Large intestine (tissue), 3 donors: Measurements from ENCODE around the gene HAO2. TPM values are rescaled to one million over a fixed set of nuclear protein-coding genes. Genes with fewer than 3 reads are reported as not detected.
"Not testable (repeated sequence)": the region's sequence is repeated elsewhere in the genome, so short reads cannot be mapped to it uniquely, and the experiment has no call there.

Experiments used
- DNase-seq, 2 donors: peaks; one replicate each; pipeline versions ENCODE4 v3.0.0 to v3.0.0-alpha.2; 2013
- H3K27ac ChIP-seq: one replicate; pipeline ENCODE4 v1.5.1; 2013; ENCODE audit warnings: low read length
- H3K27me3 ChIP-seq: 2 replicates; pipeline ENCODE4 v1.6.1; 2013; ENCODE audit warnings: low read length; ENCODE audit not compliant: control insufficient read depth, insufficient read depth
- H3K36me3 ChIP-seq: 2 replicates; pipeline ENCODE4 v1.6.1; 2013; ENCODE audit warnings: low read length; ENCODE audit not compliant: control insufficient read depth, insufficient read depth
- H3K4me1 ChIP-seq: one replicate; pipeline ENCODE4 v1.6.1; 2013; ENCODE audit warnings: low read length; ENCODE audit not compliant: control insufficient read depth, insufficient read depth
- H3K4me3 ChIP-seq: one replicate; pipeline ENCODE4 v1.5.1; 2013; ENCODE audit warnings: low read length
- H3K9me3 ChIP-seq: one replicate; pipeline ENCODE4 v1.6.1; 2013; ENCODE audit warnings: mild to moderate bottlenecking, low read depth, low read length, moderate library complexity; ENCODE audit not compliant: control insufficient read depth
- WGBS: methylation state at CpG from one replicate; pipeline ENCODE4 v1.1.5; 2013; ENCODE audit warnings: low lambda C conversion rate; ENCODE audit not compliant: insufficient coverage; 5-methylcytosine and 5-hydroxymethylcytosine counted together
- polyA plus RNA-seq: library from polyadenylated mRNA; unstranded; fragments of 120-200 nt; gene quantifications from one replicate; pipeline ENCODE4 v1.2.1, GENCODE V29; 2013

Gene HAO2
- polyA plus RNA-seq, 1 donor, result 0.91 TPM

GRCh38 chr1:119341372-119341947 lies 27.1 kb upstream of the HAO2 start:
- DNase-seq, result peak in 1 of 2 donors; percentile 63
- Histone ChIP-seq H3K27ac (peak overlapping the region; percentile 8), H3K27me3 (no peaks in the 10 kb centered on the region), H3K9me3 (no peaks in the 10 kb centered on the region), H3K36me3 (no peaks in the 10 kb centered on the region), H3K4me1 (peaks cover 8% of the 10 kb centered on the region), H3K4me3 (no peak overlapping the region)
- no CpG with 5 or more reads among the region's 5 CpGs for WGBS

DNA sequence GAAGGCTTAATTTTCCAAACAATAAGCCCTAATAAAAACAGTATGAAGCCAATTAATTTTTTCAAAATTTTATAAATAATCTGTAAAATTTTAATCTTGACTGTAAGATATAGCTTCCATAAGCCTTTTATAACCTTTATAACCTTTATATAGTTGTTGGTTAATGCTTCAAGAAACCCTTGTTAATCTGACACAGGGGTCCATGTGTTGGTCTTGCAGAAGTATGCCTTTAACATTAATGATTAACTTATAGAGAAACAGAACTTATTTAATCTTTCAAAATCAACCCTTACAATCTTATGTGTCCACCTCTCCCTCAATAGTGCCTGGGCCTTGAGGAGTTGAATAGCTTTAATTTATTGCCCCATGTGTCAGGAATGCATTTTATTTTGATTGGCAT lies 23.2 kb upstream of the HAO2 start:
- Histone ChIP-seq H3K27me3 (no peaks in the 10 kb centered on the region), H3K9me3 (no peaks in the 10 kb centered on the region), H3K4me3 (no peak overlapping the region), H3K36me3 (no peaks in the 10 kb centered on the region), H3K4me1 (peaks cover 8% of the 10 kb centered on the region), H3K27ac (no peak overlapping the region)
- no peak for DNase-seq

- Histone ChIP-seq H3K4me1 (no peaks in the 10 kb centered on the region), H3K36me3 (no peaks in the 10 kb centered on the region), H3K27me3 (no peaks in the 10 kb centered on the region), H3K9me3 (no peaks in the 10 kb centered on the region), H3K27ac (no peak overlapping the region), H3K4me3 (no peak overlapping the region)
- DNase-seq, result no peak
- no CpG with 5 or more reads among the region's 1 CpG for WGBS
Measured at GRCh38 chr1:119347858-119348257, 20.7 kb upstream of the HAO2 start.

- H3K4me1 ChIP-seq, result no peaks in the 10 kb centered on the region
- no peak for DNase-seq
- H3K4me3 ChIP-seq, result no peak overlapping the region
- no peaks in the 10 kb centered on the region for H3K27me3 ChIP-seq
- no peaks in the 10 kb centered on the region for H3K36me3 ChIP-seq
- H3K9me3 ChIP-seq, result no peaks in the 10 kb centered on the region
- WGBS, result no CpG with 5 or more reads among the region's 4 CpGs
- no peak overlapping the region for H3K27ac ChIP-seq
Measured at GRCh38 chr1:119348941-119349340, 19.6 kb upstream of the HAO2 start.

- H3K27ac ChIP-seq, H3K27me3 ChIP-seq, H3K4me1 ChIP-seq, H3K36me3 ChIP-seq, DNase-seq, H3K9me3 ChIP-seq, H3K4me3 ChIP-seq: not testable (repeated sequence)
- WGBS, result no CpG with 5 or more reads among the region's 2 CpGs
Measured at GRCh38 chr1:119350866-119351265, 17.7 kb upstream of the HAO2 start.

DNA sequence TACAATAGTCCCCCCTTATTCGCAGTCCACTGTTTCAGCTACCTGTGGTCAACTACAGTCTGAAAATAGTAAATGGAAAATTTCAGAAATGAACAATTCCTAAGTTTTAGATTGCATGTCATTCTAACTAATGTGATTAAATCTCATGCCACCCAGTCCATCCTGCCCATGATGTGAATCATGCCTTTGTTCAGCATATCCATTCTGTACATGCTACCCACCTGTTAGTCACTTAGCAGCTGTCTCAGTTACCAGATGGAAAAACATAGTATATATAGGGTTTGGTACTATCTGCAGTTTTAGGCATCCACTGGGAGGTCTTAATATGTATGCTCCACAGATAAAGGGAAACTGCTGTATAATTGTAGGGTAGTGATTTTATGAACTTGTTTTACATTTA lies 16.6 kb upstream of the HAO2 start:
- no peak overlapping the region for H3K27ac ChIP-seq
- H3K4me1 ChIP-seq, result no peaks in the 10 kb centered on the region
- WGBS, result no CpG with 5 or more reads among the region's 1 CpG
- H3K36me3 ChIP-seq, result no peaks in the 10 kb centered on the region
- DNase-seq, result no peak
- H3K27me3 ChIP-seq, result no peaks in the 10 kb centered on the region
- no peaks in the 10 kb centered on the region for H3K9me3 ChIP-seq
- H3K4me3 ChIP-seq, result no peak overlapping the region

DNA sequence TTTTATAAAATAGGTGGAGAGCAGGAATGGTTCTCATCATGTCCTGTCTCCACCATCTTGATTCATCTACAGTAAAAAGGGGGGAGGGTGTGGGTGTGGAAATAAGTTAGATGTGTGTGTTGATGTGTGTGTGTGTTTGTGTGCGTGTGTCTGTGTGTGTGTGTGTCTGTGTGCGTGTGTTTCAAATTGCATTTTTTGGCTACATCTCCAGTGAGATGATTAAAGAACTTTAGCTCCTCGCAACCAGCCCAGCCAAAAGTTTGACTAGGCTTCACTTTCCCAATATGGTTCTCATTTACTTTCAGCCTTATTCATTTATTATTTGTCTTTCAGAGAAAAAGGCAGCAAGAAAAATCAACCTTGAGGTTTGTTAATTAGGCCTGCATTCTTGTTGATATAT lies 14.7 kb upstream of the HAO2 start:
- Histone ChIP-seq H3K4me3 (no peak overlapping the region), H3K27ac (no peak overlapping the region), H3K36me3 (no peaks in the 10 kb centered on the region), H3K27me3 (no peaks in the 10 kb centered on the region), H3K4me1 (no peaks in the 10 kb centered on the region), H3K9me3 (no peaks in the 10 kb centered on the region)
- no peak for DNase-seq
- WGBS, result 86% methylated on average over 1 of the region's 3 CpGs

GRCh38 chr1:119358636-119359035 lies 9.9 kb upstream of the HAO2 start:
- Histone ChIP-seq H3K27ac (no peak overlapping the region), H3K4me1 (no peaks in the 10 kb centered on the region), H3K27me3 (no peaks in the 10 kb centered on the region), H3K9me3 (no peaks in the 10 kb centered on the region), H3K36me3 (no peaks in the 10 kb centered on the region), H3K4me3 (no peak overlapping the region)
- no CpG with 5 or more reads among the region's 4 CpGs for WGBS
- no peak for DNase-seq

DNA sequence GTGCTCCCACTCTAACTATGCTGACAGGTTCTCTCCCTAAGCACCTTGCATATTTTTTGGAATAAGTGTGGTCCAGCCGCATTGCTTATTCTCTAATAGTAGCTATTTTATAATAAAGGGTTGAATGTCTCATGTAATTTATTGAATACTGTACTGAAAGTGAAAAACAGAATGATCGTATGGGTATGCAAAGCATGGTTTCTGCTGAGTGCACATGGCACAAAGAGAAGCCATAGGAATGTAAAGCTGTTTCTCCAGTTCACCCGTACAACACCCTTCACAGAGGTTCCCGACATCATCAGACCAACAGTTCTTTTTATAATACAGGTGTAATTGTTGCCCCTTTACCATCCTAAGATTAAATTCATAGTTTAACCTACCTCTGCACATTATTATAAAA lies 8.9 kb upstream of the HAO2 start:
- Histone ChIP-seq H3K36me3 (no peaks in the 10 kb centered on the region), H3K4me1 (no peaks in the 10 kb centered on the region), H3K27me3 (no peaks in the 10 kb centered on the region), H3K4me3 (no peak overlapping the region), H3K9me3 (no peaks in the 10 kb centered on the region), H3K27ac (no peak overlapping the region)
- 92% methylated on average over 2 of the region's 4 CpGs for WGBS
- DNase-seq, result no peak

- H3K27me3 ChIP-seq, result no peaks in the 10 kb centered on the region
- no peak overlapping the region for H3K27ac ChIP-seq
- no peak for DNase-seq
- H3K4me3 ChIP-seq, result no peak overlapping the region
- H3K36me3 ChIP-seq, result no peaks in the 10 kb centered on the region
- no peaks in the 10 kb centered on the region for H3K9me3 ChIP-seq
- WGBS, result no CpG with 5 or more reads among the region's 1 CpG
- no peaks in the 10 kb centered on the region for H3K4me1 ChIP-seq
Measured at GRCh38 chr1:119361205-119361604, 7.4 kb upstream of the HAO2 start.

GRCh38 chr1:119361620-119362344 lies 6.8 kb upstream of the HAO2 start:
- no peak overlapping the region for H3K27ac ChIP-seq
- no peaks in the 10 kb centered on the region for H3K36me3 ChIP-seq
- no peak overlapping the region for H3K4me3 ChIP-seq
- H3K9me3 ChIP-seq, result no peaks in the 10 kb centered on the region
- no peaks in the 10 kb centered on the region for H3K4me1 ChIP-seq
- no peaks in the 10 kb centered on the region for H3K27me3 ChIP-seq
- no peak for DNase-seq
- WGBS, result no CpG with 5 or more reads among the region's 4 CpGs
